Kidney (tissue), 14 donors: ENCODE results near the gene FBXO24. TPM values are rescaled to one million over a fixed set of nuclear protein-coding genes. Genes with fewer than 3 reads are reported as not detected.
A peak's percentile ranks its signal among the peaks of the same experiment; 100 is the strongest.

Experiments used
- DNase-seq, 5 donors: peaks; one replicate each; pipeline ENCODE4 v3.0.0-alpha.2; 2013 to 2020
- FAIRE-seq: peaks from 2 replicates; lab custom pipeline; 2012; peaks lifted over from hg19 to GRCh38; lab: Jason Lieb, UNC
- H3K27ac ChIP-seq, 2 donors: one replicate each; pipeline ENCODE4 v1.7.0; 2013; ENCODE audit warnings: low read depth in 2 of 2, low read length in 2 of 2, inconsistent platforms in 1 of 2
- H3K27me3 ChIP-seq: one replicate; pipeline ENCODE4 v1.7.1; 2013; ENCODE audit warnings: low read length, inconsistent platforms; ENCODE audit not compliant: control insufficient read depth, insufficient read depth
- H3K36me3 ChIP-seq, 3 donors: one replicate each; pipeline versions ENCODE4 v1.7.0 to v1.7.1; 2013; ENCODE audit warnings: low read length in 3 of 3, control low read depth in 1 of 3, inconsistent platforms in 1 of 3; ENCODE audit not compliant: insufficient read depth in 3 of 3, control insufficient read depth in 2 of 3
- H3K4me1 ChIP-seq, 3 donors: one replicate each; pipeline versions ENCODE4 v1.7.0 to v1.7.1; 2013; ENCODE audit warnings: low read length in 3 of 3, inconsistent platforms in 1 of 3, low read depth in 1 of 3; ENCODE audit not compliant: control insufficient read depth in 2 of 3, insufficient read depth in 2 of 3
- H3K4me3 ChIP-seq, 3 donors: one replicate each; pipeline versions ENCODE4 v1.7.0 to v1.8.1; 2013; ENCODE audit warnings: low read length in 3 of 3, control low read depth in 1 of 3, inconsistent platforms in 1 of 3
- H3K9ac ChIP-seq, 3 donors: one replicate each; pipeline versions ENCODE4 v1.7.0 to v1.7.1; 2013; ENCODE audit warnings: low read length in 3 of 3, control low read depth in 1 of 3, inconsistent platforms in 1 of 3
- H3K9me3 ChIP-seq, 3 donors: one replicate each; pipeline versions ENCODE4 v1.7.0 to v1.7.1; 2013; ENCODE audit warnings: low read length in 3 of 3, control low read depth in 1 of 3, inconsistent platforms in 1 of 3; ENCODE audit not compliant: control insufficient read depth in 2 of 3, insufficient read depth in 1 of 3
- CTCF ChIP-seq: IDR thresholded peaks from 3 replicates; pipeline ENCODE4 v1.5.1; 2012; ENCODE audit warnings: mild to moderate bottlenecking, moderate library complexity, borderline replicate concordance; ENCODE audit not compliant: insufficient read depth; ENCODE audit errors: extremely low read depth
- intact Hi-C: fragments of 100-400 bp; cut with DNase I; formaldehyde crosslinking; loops from one replicate; pipeline ENCODE4 v1.11.1; 2022
- polyA plus RNA-seq: library from polyadenylated mRNA; stranded (reverse); fragments of 350-450 nt; fragmentation: Illumina TruSeq; extraction: RNeasy Lipid Tissue Mini Kit (QIAGEN cat#74804); gene quantifications from one replicate; pipeline ENCODE4 v1.2.3, GENCODE V29; 2014; ENCODE audit warnings: low read depth, low replicate concordance; ENCODE audit not compliant: insufficient read depth
- total RNA-seq: library from RNA; stranded (reverse); fragmentation: NEBNext Ultra II Directional; extraction: Animal tissue kit (Norgen Biotek cat#: 25700); gene quantifications from one replicate; pipeline ENCODE4 v1.2.1, GENCODE V29; 2021
- donor health status: control.
- donor health status: control.
- donor health status: control.
- donor health status: control.
- donor health status: control.
- donor health status: DM: yes; HTN: yes; CAD: no.
- donor health status: Normal renal cell carcinoma (clear cell type).

FBXO24 gene
- total and polyA plus RNA-seq, 2 donors from 2014 or later: 0.60 to 0.95 TPM

DNA sequence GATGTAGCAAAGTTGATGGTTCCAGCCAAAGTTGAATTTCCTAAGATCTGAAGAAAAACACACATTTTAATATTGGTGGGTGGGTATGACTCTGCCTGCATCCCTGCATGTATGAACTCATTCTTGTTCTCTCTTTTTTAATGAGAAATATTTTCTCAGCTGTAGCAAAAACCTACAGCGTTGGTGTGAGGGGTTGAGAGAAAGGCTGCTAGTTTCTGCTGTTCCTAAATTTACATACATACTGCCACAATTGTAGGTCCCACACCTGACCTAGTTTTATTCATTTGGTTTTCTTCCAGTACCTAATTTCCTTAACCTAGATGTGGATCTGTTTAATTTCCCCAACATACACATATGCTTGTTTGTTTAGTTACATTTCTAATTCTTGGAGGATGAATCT lies 42.5 kb upstream of the FBXO24 start:
- no peaks in the 10 kb centered on the region for H3K27me3 ChIP-seq
- no peak for FAIRE-seq
- no peak overlapping the region for H3K4me3 ChIP-seq
- H3K36me3 ChIP-seq: no peaks in the 10 kb centered on the region
- H3K9ac ChIP-seq: peak overlapping the region in 1 of 3 donors; percentile 23
- H3K4me1 ChIP-seq: peaks cover 7 to 38% (median 38%) of the 10 kb centered on the region in 3 donors
- H3K9me3 ChIP-seq: no peaks in the 10 kb centered on the region
- DNase-seq: no peak
- no peak for TF ChIP-seq CTCF
- H3K27ac ChIP-seq: peak overlapping the region in 1 of 2 donors; percentile 92
- intact Hi-C loops: no loop called here

GRCh38 chr7:100544386-100544785 lies 41.7 kb upstream of the FBXO24 start:
- DNase-seq (no peak), FAIRE-seq (no peak)
- Histone ChIP-seq H3K27me3 (no peaks in the 10 kb centered on the region), H3K4me3 (no peak overlapping the region), H3K27ac (peak overlapping the region; percentile 79 to 92), H3K9me3 (no peaks in the 10 kb centered on the region), H3K36me3 (no peaks in the 10 kb centered on the region), H3K9ac (no peak overlapping the region), H3K4me1 (peaks cover 7 to 40% (median 39%) of the 10 kb centered on the region in 3 donors)
- no peak for TF ChIP-seq CTCF
- intact Hi-C loops: no loop called here

DNA sequence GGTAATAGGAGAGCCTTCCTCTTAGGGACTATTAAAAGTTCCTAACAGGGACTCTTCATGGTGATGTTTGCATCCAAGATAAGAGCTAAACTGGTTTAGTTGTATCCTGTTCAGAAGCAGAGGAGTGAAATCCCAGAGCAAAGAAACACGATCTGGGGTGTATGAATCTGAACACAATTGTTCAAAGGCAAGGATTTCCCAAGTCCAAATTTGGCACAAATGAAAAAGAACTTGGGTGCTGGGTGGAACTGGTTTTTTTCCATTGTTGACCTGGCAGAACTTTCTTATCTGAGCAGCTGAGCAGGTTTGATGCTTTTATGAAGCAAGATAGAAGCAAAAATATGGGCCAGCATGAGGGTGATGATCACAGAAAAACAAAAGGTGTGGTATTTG lies 41.2 kb upstream of the FBXO24 start:
- DNase-seq: no peak
- no peak for TF ChIP-seq CTCF
- no peak overlapping the region for H3K4me3 ChIP-seq
- intact Hi-C loops: no loop called here
- H3K36me3 ChIP-seq: no peaks in the 10 kb centered on the region
- peak overlapping the region; percentile 79 to 92 for H3K27ac ChIP-seq
- H3K27me3 ChIP-seq: no peaks in the 10 kb centered on the region
- H3K9ac ChIP-seq: peak overlapping the region in 1 of 3 donors; percentile 47
- H3K4me1 ChIP-seq: peaks cover 7 to 40% (median 39%) of the 10 kb centered on the region in 3 donors
- no peak for FAIRE-seq
- H3K9me3 ChIP-seq: no peaks in the 10 kb centered on the region
